GM12892 (cell line): ENCODE results near the gene SRGAP2B.
"Not testable (repeated sequence)": the region's sequence is repeated elsewhere in the genome, so short reads cannot be mapped to it uniquely, and the experiment has no call there.

Experiments used
- DNase-seq: peaks from one replicate; pipeline ENCODE4 v3.0.0; 2011; ENCODE audit not compliant: insufficient read length
- FAIRE-seq: peaks from 2 replicates; lab custom pipeline; 2011; peaks lifted over from hg19 to GRCh38; lab: Jason Lieb, UNC

SRGAP2B gene

DNA sequence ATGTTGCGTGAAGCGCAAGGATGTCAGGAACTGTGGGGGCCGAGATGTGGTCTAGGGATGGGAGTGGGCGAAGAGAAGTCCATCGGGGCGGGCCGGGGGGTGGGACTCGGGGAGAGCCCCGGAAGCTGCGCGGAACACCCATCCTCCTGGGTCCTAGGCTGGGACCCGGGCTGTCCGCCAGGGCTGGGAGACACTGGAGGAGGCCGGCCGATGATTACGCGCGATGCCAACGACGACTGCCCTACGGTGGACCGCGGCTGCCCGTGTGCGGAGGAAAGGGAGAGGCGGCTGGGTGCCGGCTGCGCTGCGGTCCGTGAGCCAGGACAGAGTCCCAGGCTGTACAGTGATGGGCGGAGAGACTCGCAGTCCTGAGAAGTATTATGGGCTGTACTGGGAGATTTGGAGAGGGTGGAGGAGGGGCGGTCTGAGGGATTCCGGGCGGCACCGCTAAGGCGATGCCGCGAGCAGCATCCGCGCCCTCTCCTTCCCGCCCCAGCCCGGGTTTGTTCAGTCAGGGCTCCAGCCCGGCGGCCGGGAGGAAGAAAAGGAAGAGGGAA lies 395 bp downstream of the SRGAP2B start:
- not testable (repeated sequence) for FAIRE-seq

DNA sequence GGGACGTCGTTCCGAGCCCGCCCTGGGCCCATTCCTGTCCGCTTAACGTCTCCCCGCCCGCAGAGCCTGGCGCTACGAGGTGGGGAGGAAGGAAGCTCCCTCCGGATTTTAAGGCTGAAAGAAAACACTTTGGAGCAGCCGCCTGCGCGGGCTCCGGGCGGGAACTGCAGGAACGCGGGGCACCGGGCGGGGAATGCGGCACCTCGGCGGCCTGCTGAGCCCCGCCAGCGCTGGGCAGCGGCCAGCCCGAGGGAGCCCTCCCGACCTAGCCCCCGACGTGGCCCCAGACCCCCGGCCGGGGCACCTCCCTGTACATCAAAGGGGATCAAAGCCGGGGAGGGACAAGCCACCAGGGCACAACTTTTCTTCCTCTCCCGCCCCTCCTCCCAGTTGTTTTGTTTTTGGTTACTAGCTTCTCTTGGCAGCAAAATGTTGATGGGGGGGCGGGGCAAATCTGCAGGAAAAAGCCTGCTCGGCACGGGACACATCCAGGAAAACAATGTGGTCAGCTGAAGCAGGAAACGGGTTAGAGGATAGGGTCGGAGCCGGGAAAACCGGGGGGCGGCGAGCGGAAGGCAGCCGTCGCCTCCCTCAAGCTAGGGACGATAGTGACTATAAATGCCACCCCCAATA lies 1.5 kb downstream of the SRGAP2B start:
- not testable (repeated sequence) for FAIRE-seq, DNase-seq

More for the DNA sequence above, 395 bp downstream of the SRGAP2B start:
- not testable (repeated sequence) for DNase-seq

DNA sequence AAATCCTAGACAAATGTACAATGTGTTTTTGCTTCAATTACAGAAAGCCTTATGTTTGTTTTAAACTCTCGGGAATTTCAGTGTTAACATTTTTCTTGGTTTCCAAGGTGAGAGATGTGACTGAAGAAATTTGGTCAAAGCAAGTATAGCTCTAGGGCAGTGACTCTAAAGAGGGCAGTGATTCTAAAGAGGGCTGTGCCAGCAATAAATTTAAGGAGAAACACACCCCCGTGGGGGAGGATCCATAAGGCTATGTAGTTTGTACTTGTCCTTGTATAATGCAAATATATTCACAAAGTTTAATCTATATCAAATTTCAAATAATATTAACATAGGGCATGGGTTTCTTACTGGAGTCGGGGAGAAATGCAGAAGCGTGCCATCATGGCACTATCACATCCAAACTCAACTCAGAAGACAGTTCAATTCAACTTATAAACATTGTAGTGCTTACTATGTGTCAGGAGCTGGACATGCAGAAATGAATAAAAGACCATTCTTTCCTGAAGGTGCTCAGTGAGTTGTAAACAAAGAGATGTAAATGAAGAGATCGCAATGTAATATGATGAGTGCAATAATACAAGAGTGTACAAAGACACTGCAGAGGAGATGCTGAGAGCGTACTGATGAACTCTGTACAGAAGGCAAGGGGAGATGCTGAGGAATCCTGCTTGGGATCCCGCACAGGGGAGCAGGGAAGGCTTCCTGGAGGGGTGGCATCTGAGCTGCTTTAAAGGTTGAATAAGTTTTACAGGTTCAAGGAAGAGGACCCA lies 12.5 kb downstream of the SRGAP2B start:
- not testable (repeated sequence) for FAIRE-seq, DNase-seq

DNA sequence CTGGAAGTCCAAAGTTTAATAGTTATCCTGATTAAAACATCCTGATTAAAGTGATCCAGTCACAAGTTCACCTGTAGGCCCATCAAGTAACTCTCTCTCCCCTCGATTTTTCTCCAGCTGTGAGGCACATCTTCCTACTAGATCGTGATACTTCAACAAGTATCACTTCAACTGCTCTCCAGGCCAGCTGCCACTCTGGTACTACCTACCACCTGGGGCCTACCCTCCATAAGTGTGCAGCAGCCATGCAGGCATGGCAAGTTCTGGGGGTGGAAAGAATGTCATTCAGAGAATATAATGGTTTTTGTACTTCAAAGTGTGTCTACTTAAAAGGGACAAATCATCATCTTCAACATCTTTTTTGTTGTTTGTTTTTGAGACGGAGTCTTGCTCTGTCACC lies 14.9 kb downstream of the SRGAP2B start:
- not testable (repeated sequence) for FAIRE-seq, DNase-seq

DNA sequence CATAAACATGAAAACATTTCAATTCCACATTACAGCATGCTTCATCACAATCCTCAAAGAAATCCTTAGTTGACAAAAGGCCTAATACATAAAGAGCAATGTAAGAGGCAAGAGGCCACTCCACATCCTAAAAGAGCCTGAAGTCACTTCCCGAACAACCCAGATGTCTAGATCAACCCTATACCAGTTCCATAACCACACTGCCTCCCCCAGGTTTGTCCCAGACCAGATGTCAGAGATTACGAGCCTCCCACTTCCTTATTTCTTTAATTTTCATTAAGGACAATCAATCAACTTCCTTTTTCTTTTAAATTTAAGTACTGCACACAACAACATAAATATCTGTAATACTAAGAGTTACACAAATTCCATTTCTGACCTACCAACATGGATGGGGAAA lies 15.4 kb downstream of the SRGAP2B start:
- not testable (repeated sequence) for FAIRE-seq

DNA sequence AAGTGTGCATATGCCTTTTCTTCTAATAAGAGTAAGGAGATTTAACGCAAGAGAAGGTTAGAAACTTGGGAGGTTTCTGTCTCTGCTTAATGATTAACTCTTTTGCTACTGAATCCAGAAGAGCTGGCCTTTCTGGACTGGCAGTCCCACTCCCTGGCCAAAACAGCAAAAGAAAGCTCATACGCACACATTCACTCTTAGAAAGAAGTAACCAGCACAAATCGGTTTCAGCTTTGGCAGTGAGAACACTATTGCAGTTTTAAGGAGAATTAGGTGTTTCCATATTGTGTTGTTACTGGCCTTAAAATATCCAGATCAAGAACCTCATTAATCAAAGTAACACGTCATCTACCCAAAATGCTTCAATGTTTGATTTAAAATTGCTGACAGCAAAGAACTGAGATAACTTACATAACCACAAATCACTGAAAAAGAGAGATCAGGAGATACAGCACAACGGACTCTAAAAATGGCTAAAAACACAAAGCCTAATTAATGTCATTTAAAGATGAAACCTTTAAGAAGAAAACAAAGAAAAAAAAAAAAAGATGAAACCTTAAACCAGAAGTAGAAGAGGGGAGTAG lies 16.2 kb downstream of the SRGAP2B start:
- FAIRE-seq, DNase-seq: not testable (repeated sequence)

More for the DNA sequence above, 15.4 kb downstream of the SRGAP2B start:
- not testable (repeated sequence) for DNase-seq

DNA sequence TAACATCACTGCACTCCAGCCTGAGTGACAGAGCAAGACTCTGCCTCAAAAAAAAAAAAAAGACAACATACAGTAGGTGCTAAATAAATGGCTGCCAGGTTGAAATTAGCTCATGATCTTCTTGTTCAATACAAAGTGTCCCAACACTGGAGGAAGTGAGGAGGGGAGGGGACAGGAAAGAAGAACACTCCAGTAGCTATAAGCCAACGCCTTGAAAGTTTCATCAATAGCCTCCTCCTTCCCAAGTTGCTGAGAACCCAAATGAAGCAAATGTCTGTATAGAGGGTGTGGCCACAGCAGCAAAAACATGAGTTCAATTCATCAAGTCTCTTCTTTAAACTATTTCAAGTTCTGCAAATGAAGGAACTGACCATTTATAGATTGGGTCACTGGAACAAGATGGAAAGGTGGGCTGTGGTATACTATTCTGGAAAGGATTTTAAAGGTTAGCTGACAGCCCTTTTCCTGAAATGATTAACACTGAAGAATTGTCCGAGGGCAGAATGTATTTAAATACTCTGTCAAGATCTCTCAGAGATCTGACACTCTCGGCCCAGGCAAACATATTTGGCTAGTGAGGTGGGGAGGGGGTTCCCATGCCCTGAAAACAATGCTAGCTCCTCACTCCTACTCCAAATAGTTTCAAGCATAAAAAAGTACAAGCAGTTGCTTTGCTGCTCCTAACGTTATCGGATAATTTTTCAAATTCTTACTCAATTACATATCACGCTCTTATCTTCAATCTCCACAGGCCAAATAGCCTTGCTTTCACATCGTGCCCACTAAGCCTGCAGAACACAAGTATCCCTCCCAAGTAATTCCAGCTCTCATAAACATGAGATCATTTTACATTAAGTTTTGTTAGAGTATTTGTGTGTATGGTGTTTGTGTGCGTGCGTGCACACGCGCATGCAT lies 17.0 kb downstream of the SRGAP2B start:
- not testable (repeated sequence) for DNase-seq, FAIRE-seq

DNA sequence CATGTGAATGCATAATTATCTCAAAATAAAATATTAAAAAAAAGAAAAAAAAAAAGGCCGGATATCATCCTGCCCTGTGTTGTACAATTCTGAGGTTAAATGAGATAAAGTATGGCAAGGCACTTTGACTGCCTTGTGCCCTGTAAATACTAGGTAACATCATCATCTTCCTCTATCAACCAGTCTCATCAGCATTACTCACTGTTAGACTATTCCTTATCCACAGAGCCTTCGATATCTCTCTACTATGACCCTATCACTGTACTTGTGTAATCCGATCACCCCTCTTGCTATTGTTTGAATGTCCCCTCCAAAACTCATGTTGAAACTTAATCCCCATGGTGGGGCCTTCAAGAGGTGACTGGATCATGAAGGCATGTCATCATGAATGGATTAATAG lies 18.3 kb downstream of the SRGAP2B start:
- FAIRE-seq, DNase-seq: not testable (repeated sequence)

DNA sequence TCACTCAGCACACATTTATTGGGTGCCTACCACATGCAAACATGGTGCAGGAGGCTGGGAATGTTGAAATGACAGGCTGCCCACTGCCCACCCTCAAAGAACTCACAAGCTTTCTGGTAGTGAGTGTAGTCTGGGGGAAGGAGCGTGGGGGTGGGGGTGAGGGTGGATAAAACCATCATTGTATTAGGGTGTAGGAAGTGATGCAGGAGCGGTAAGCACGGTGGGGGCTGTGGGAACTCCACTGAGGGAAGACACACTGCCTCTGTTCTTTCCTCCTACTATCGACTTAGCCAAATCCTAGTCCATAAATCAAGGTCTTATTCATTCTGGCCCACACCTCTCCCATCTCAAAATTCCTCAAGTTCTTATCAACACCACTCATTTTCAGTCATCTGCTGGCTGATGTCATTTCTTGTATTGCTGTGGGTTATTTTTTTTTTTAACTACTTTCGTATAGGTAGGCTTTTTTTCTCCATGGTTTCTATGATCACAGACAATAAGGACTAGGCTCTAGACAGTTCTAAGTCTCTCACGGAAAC lies 21.0 kb downstream of the SRGAP2B start:
- not testable (repeated sequence) for FAIRE-seq

DNA sequence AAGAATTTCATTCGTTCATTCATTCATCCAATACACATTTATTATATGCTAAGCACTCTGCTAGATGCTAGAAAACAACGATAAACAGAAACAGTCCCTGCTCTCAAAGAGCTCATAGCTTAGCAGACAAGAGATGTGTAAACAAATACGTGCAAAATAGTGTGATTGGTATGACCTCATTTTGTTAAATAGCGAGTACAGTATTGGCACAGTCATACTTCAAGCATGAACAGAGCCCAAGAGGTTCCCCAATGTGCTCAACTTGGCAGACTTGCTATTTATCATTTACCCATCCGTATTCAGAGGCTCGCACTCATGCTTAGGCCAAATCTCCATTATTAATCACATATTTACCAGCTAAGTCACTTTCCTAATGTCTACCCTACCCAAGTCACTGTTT lies 23.6 kb downstream of the SRGAP2B start:
- DNase-seq, FAIRE-seq: not testable (repeated sequence)

More for the DNA sequence above, 21.0 kb downstream of the SRGAP2B start:
- DNase-seq = not testable (repeated sequence)

DNA sequence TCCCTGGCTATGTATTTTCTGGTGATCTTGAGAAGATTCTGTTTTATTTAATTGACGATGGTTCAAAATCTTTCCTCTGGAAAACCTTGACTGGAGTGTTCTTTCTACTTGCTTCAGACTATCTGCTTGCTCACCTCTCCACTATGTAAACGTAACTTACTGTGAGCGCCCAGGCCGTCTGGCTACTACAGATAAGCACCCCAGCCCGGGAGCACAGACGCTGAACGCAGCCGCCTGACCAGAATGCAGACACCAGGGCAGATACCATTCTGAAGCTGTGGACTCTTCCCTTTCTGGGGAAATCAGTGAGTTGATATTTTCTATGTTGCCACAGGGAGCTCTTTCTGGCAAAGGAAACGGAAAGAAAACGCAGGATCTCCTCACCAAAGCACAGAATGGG lies 28.6 kb downstream of the SRGAP2B start:
- not testable (repeated sequence) for DNase-seq, FAIRE-seq

DNA sequence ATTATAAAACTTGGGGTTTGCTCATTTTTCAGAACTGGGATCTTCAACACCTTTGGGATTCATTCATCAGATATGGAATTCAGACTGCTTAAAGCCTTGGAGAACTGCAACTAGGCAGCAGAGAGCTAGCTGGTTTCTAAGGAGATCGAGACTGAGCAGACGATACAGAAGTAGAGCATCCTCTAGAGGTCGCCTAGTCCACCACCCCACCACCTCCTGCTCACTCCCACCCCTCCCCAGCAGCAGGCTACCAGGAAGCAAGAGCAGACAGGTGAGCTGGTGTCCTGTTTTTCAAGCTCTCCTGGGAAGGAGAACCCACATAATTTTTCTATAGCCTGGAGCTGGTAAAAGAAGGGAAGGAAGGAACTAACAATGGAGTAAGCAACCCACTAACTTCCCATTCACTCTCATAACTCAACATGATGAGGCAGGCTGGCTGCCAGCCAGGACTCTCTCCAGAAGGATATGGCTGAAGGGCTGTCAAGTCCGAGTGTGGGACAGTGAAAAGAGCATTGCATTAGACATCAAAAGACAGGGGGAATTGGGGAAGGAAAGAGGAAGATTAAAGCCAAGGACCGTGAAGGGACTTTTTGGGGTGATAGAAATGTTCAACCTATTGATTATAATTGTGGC lies 29.8 kb downstream of the SRGAP2B start:
- not testable (repeated sequence) for DNase-seq, FAIRE-seq

DNA sequence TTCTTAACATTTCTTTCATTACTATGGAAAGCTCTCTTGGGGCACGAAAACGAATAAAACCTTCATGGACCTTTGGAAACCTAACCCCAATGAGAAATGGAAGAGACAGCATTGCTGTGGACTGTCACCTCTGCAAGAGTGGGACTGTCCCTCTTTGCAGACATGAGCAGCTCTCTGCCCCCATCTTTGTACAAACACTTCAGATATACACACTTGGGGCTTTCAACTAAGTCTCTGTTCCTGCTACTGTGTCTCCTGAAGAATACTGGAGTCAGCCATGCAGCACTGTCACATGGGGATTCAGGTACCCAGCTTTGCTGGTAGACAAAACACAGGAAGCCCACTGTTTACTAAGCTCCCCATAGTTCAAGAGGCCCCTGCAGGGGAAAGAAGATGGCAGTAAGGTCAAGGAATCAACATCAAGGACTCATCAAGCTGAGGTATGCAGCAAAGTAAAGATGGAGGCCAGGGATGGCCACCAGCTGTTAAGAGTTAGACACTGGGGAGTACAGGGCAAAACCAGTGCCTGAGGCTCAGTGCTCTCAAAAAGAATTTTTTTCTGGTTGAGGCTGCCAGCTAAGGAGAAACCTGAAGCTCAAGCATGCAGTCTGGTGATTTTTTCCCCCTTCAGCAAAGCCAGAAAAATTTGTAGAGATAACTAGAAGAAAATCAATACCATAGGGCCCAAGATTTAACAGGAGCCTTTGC lies 31.0 kb downstream of the SRGAP2B start:
- not testable (repeated sequence) for FAIRE-seq, DNase-seq

DNA sequence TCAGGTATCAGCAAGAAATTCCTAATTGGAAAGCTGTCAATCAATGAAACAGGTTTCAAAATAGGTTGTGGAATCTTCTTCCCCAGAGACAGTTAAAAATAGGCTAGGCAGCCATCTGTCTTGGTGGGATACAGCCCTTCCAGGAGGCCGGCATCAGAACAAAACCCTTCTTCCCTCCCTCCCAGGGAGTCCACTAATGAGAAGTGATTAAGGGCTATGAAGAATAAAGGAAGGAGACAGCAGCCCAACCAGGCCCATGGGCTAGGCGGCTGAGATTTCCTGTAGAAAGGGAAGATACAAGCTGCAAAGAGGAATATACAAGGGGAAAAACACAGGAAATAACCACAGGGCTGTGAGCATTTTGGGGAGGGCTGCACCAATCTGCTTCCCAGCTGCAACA lies 31.8 kb downstream of the SRGAP2B start:
- DNase-seq, FAIRE-seq: not testable (repeated sequence)

DNA sequence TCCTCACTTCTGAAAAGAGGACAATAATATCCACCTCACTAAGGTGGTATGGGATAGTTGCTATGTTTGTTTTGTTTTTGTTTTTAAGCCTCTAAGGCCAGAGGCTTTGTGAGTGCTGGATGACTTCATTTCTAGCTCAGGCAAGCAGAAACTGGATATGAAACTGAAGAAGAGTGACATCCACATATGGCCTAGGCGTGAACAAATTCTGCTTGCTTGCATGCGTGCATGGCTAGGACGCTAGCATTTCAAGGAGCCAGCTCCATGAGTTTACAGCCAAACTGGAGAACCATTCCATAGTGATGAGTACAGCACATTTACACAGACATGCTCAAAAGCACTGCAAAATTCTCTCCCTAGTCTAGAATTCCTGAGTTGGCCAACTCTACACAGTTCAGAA lies 36.9 kb downstream of the SRGAP2B start:
- DNase-seq = not testable (repeated sequence)

DNA sequence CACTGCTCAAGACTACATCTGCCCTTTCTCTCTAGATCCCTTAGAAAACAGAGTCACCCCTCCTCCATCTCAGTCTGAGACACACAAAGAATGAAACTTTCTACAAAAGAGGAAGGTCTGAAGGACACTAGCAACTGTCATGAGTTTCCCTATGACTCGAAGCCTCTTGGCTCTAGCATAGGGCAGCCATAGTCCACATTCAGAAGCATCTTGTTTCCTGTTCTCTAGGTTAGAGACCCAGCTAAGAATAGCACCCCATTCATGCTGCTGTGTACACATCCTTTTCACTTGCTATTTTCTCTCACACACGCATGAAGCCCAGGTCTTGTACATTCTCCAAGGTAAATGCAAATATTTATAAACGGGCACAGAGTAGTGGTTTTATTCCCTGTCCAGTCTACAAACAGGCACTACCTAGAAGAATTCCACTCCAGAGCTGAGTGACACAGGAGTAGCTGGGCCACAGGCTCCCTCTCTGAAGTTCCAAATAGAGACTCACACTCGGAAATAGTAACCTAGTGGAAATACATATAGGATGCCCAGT lies 39.8 kb downstream of the SRGAP2B start:
- FAIRE-seq, DNase-seq: not testable (repeated sequence)

More for the DNA sequence above, 36.9 kb downstream of the SRGAP2B start:
- FAIRE-seq = not testable (repeated sequence)

DNA sequence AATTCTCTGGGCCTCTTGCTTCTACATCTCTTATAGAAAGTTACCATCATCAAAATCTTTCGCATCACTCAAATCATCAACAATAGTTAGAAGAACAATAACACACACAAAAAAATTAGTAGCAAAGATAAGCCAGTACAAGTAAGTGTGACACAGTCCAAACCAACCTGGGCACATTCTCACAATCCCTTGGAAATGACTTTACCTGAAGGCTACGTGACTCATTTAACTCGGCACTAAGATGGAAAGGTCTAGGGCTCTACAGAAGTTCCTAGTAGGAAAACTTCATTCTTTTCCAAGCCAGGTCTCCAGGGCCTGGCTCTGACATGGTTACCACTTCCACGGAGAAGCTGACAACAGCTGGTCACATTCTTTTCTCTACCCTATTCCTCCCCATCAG lies 41.7 kb downstream of the SRGAP2B start:
- FAIRE-seq, DNase-seq: not testable (repeated sequence)
